NB4 (cell line): ENCODE data around the gene KCNT2.

Source experiments
- DNase-seq: peaks from one replicate; pipeline ENCODE4 v3.0.0; 2010; ENCODE audit warnings: low read depth
- H3K4me3 ChIP-seq: one replicate; pipeline ENCODE4 v1.5.1; 2011; ENCODE audit warnings: mild to moderate bottlenecking, low read depth, low read length, moderate library complexity
- MYC ChIP-seq: IDR thresholded peaks from 2 replicates; pipeline ENCODE4 v1.6.1; 2011; ENCODE audit warnings: low read depth, low read length
- POLR2A ChIP-seq: IDR thresholded peaks from 2 replicates; pipeline ENCODE4 v1.6.1; 2011; ENCODE audit warnings: mild to moderate bottlenecking; ENCODE audit not compliant: insufficient read length; ENCODE audit errors: extremely low read depth
- TF ChIP-seq, protein P1 (sequence below): IDR thresholded peaks from 2 replicates; pipeline ENCODE4 v1.6.1; 2011; ENCODE audit warnings: low read depth, low read length
- TF ChIP-seq, protein P2 (sequence below): IDR thresholded peaks from one replicate; pipeline ENCODE4 v1.5.1; 2012; ENCODE audit warnings: low read depth, low read length

KCNT2 gene

DNA sequence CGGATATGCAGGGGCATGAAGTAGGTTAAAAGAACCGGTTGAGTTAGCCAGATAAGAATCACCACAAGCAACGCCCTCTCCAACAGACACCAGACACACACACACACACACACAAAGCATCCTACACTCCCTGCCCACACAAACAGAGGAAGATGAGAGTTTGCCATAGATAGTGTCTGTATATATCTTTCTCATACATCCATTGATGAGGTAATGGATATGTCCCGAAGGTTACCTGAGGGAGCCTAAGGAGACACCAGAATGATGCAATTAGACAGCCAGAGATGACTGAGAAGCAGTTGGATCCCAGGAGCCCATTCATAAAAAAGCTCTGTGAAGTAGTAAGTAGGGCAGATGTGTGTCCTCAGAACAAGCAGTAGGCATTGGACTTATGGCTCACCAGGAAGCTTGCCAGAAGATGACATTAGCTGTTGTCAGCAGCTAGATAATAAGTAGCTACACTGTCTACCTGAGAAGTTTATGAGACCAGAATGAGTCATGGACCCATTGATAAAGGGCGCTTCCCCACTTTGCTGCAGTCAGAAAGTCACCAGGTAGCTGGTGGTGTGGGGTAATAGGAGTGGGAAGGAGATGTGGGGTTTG is 247.0 kb downstream of the KCNT2 start:
- TF ChIP-seq POLR2A (no peak), MYC (no peak)
- TF ChIP-seq, protein P1, sequence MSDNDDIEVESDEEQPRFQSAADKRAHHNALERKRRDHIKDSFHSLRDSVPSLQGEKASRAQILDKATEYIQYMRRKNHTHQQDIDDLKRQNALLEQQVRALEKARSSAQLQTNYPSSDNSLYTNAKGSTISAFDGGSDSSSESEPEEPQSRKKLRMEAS: no peak
- TF ChIP-seq, protein P2, sequence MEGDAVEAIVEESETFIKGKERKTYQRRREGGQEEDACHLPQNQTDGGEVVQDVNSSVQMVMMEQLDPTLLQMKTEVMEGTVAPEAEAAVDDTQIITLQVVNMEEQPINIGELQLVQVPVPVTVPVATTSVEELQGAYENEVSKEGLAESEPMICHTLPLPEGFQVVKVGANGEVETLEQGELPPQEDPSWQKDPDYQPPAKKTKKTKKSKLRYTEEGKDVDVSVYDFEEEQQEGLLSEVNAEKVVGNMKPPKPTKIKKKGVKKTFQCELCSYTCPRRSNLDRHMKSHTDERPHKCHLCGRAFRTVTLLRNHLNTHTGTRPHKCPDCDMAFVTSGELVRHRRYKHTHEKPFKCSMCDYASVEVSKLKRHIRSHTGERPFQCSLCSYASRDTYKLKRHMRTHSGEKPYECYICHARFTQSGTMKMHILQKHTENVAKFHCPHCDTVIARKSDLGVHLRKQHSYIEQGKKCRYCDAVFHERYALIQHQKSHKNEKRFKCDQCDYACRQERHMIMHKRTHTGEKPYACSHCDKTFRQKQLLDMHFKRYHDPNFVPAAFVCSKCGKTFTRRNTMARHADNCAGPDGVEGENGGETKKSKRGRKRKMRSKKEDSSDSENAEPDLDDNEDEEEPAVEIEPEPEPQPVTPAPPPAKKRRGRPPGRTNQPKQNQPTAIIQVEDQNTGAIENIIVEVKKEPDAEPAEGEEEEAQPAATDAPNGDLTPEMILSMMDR: no peak
- H3K4me3 ChIP-seq: no peak overlapping the region
- no peak for DNase-seq

DNA sequence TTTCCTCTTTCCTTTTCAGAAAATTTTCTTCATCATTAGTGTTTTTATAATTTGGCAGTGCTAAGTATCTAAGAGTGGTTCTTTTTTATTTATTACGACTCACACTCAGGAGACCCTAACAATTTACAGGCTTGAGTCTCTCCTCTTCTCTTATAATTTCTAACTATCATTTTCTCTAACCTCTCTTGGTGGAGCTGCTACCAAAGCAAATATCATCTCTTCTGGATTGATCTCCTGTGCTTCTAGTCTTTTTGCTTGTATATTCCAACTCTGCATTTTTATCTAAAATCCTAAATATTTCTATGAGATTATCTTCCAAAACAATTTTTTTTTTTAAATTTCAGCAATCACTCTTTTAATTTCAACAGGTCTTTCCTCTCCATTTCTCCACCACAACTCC is 250.3 kb downstream of the KCNT2 start:
- H3K4me3 ChIP-seq: no peak overlapping the region
- DNase-seq: no peak
- TF ChIP-seq MYC (no peak), POLR2A (no peak)
- TF ChIP-seq, protein P2: no peak
- TF ChIP-seq, protein P1: no peak

DNA sequence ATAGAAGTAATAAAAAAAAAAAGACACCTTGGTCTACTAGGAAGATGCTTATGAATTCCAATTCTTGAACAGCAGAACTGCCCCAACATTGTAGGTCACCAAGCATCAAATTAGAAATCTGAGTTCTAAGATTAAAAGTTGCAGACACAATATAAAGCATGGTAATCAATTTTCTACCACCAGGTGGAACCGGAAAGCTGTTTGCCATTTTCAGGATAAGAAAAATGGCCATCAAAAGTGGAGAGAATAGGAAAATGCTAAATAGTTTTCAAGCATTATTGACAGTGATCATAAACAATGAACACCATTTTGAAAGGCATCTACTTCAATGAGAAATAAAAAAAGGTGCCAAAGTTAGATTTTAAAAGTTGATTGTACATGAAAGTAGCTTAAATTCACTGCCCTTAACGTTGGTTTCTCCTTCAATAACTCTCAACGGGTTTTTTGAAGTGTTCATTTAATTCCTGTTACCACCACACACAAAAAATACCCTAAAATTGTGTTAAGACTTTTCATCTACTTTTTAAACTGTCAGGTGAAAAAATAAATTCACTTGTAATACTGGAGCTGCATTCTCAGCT is 252.9 kb downstream of the KCNT2 start:
- no peak overlapping the region for H3K4me3 ChIP-seq
- TF ChIP-seq MYC (no peak), POLR2A (no peak)
- DNase-seq: peak; percentile 7

DNA sequence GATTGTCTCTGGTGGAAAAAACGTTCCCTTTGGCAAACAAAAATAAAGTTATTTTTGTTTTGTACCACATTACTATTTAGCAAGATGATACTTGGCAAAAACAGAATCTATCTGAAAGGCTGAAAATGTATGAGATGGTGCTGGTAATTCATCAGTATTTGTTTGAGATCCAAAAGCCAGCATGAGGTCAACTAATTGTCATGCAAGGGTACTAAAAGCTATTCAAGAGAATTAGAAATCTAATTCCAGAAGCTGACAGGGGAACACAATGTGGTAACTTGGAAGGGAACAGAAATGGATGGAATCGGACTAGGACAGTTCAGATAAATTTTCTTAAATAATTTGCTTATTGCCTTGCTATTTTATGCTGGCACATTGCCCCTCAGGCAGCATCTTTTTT is 263.8 kb downstream of the KCNT2 start:
- no peak overlapping the region for H3K4me3 ChIP-seq
- DNase-seq: no peak
- TF ChIP-seq, protein P2: no peak
- no peak for TF ChIP-seq POLR2A
- no peak for TF ChIP-seq MYC
- TF ChIP-seq, protein P1: no peak

DNA sequence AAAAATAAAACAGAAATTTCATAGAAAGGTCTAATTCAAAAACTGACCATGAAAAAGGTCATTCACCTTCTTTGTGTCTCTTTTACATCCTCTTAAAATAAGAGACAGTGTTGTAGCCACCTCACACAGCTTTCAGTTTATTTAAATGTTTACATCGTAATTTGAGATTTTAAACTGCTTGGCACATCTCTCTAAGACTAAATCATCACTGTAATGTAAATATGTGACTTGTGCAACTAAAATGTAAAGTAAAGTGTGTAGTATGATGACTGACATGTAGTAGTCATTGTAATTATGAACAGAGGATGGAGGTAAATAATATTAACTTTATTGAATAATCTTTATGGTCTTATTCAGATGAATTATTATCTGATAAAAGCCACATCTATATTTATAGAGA is 283.9 kb downstream of the KCNT2 start:
- H3K4me3 ChIP-seq: no peak overlapping the region
- no peak for DNase-seq
- TF ChIP-seq POLR2A (no peak), MYC (no peak)
- TF ChIP-seq, protein P1: no peak
- TF ChIP-seq, protein P2: no peak

DNA sequence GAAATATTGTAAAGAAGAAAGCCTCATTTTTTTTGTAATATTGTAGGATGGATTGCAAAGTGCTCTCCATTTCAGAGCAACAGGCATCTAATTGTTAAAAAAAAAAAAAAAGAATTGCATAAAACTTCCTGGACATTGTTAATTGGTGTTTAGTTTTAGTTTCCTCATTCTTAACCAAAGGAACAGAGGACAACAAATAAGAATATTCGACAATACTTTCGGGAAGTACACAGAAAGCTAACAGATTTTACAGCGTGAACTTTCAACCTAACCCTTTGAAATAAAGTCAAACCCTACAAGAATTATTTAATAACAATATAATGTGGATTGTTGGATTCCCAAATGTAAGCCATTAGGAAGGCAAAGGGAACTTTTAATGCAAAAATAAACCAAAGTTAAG is 284.4 kb downstream of the KCNT2 start:
- DNase-seq: no peak
- TF ChIP-seq, protein P1: no peak
- TF ChIP-seq MYC: no peak
- TF ChIP-seq, protein P2: no peak
- no peak for TF ChIP-seq POLR2A
- no peak overlapping the region for H3K4me3 ChIP-seq
